ENCODE measurements around the gene ITPRID1.

GRCh38 chr7:31529103-31529502 lies 15.2 kb downstream of the ITPRID1 start:
- TF ChIP-seq, protein P1, sequence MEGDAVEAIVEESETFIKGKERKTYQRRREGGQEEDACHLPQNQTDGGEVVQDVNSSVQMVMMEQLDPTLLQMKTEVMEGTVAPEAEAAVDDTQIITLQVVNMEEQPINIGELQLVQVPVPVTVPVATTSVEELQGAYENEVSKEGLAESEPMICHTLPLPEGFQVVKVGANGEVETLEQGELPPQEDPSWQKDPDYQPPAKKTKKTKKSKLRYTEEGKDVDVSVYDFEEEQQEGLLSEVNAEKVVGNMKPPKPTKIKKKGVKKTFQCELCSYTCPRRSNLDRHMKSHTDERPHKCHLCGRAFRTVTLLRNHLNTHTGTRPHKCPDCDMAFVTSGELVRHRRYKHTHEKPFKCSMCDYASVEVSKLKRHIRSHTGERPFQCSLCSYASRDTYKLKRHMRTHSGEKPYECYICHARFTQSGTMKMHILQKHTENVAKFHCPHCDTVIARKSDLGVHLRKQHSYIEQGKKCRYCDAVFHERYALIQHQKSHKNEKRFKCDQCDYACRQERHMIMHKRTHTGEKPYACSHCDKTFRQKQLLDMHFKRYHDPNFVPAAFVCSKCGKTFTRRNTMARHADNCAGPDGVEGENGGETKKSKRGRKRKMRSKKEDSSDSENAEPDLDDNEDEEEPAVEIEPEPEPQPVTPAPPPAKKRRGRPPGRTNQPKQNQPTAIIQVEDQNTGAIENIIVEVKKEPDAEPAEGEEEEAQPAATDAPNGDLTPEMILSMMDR (IDR thresholded peaks at IDR 0.05 in 8 of 11, conservative IDR thresholded peaks at IDR 0.05 in 3 of 11) = no peak
- no peak for TF ChIP-seq POLR2A (IDR thresholded peaks at IDR 0.05)
- no peak for TF ChIP-seq POLR2AphosphoS5 (IDR thresholded peaks at IDR 0.05)
